ENCODE results near the gene PFN4.

DNA sequence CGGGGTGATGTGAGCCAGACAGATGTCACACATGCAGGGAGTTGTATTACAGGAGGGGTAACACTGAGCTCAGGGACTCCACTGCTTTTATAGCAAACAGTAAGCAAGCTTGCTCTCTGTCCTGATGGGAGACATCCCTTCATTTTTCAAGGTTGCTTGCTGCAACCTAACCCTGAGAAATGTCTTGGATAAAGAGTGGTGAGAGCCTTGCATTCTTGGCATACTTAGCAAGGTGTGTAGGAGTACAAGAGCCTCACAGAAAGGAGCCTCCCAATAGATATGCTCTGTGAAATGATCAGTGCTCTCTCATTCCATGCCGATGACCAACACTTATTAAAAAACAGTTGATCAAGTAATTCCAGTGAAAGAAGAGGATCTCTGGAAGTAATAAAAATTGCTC, 8.1 kb downstream of the PFN4 start:
- TF ChIP-seq, protein P1, sequence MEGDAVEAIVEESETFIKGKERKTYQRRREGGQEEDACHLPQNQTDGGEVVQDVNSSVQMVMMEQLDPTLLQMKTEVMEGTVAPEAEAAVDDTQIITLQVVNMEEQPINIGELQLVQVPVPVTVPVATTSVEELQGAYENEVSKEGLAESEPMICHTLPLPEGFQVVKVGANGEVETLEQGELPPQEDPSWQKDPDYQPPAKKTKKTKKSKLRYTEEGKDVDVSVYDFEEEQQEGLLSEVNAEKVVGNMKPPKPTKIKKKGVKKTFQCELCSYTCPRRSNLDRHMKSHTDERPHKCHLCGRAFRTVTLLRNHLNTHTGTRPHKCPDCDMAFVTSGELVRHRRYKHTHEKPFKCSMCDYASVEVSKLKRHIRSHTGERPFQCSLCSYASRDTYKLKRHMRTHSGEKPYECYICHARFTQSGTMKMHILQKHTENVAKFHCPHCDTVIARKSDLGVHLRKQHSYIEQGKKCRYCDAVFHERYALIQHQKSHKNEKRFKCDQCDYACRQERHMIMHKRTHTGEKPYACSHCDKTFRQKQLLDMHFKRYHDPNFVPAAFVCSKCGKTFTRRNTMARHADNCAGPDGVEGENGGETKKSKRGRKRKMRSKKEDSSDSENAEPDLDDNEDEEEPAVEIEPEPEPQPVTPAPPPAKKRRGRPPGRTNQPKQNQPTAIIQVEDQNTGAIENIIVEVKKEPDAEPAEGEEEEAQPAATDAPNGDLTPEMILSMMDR (conservative IDR thresholded peaks at IDR 0.05 in 1 of 2, IDR thresholded peaks at IDR 0.05 in 1 of 2; ENCODE audit: low read depth in 1 of 2, low read length in 2 of 2): no peak
- no peak for TF ChIP-seq EZH2 (IDR thresholded peaks at IDR 0.05; ENCODE audit: low read length, missing control alignments)
